Activated T-helper 1 cell treated with Interleukin-2 at 50 U/mL for 16 hours (primary cell): Measurements from ENCODE around the gene SLU7.

Experiments used
- DNase-seq: peaks from one replicate; pipeline ENCODE4 v3.0.0-alpha.2; 2020; ENCODE audit warnings: low read depth

SLU7 gene

GRCh38 chr5:160367261-160367660 lies 51.6 kb downstream of the SLU7 start:
- DNase-seq: no peak

DNA sequence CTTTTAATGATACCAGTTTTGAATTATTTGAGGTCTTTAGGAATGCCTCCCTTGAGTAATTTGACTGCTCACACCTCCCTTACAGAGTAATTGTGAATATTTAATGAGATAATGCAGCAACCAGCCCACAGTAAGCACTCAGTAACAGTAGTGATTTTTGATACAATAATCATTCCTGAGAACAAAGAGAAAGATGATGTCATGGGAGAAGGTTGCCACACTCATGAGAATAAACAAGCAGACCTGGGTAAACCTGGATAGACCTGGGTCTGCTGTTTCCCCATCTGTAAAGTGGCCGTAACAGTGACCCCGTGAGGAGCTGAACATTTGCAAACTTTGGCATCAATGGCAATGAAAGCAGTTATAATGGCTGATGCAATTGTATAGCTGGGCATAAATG lies 52.7 kb downstream of the SLU7 start:
- DNase-seq: no peak

GRCh38 chr5:160363660-160364395 lies 55.1 kb downstream of the SLU7 start:
- no peak for DNase-seq

DNA sequence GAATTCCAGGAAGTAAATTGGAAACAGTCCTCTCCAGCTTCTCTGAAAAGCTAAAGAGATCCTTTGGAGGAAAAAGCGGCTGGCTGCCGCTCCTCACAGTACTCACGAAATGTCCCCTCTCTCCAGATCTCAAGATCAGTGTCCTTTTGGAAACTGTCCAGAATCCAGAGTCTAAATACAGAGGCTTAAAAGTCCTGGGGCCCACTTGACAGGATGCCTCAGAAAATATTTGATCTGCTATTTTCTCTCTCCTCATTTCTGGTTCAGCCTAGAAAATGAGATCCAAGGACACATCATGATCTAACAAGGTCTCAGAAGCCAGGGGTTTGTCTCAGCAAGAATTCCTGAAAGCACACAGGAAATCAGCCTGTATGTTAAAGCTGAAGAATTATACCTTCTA lies 55.7 kb downstream of the SLU7 start:
- DNase-seq: no peak

DNA sequence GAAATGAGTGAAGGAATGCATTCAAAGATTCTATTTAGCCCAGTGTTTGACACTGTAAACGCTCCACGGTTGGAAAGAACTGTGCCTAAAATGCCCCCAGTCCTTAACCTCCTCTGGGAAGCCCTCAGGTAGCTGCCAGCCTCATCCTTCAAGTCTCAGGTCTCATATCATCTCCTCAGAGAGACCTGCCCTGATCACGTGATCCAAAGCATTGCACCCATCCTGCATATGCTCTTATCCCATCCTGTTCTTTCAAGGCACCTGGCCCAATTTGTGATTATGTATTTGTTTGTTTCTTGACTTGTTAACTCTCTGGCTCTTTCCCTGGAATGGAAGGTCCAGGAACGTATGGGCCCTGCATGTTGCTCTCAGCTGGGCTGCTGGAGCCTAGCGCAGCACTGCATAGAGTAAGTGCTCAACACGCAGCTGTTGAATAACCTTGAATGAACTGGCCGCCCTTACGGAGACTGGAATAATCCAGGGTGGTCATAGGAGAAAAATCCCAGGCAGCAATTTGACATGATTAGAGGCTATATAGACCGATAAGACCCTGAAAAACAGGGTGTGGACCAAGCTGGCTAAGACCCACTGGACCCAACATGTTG lies 57.2 kb downstream of the SLU7 start:
- no peak for DNase-seq

- DNase-seq: no peak
These were observed 58.6 kb downstream of the SLU7 start for GRCh38 chr5:160360310-160360709.

- no peak for DNase-seq
These were observed 59.1 kb downstream of the SLU7 start for GRCh38 chr5:160359816-160360215.

DNA sequence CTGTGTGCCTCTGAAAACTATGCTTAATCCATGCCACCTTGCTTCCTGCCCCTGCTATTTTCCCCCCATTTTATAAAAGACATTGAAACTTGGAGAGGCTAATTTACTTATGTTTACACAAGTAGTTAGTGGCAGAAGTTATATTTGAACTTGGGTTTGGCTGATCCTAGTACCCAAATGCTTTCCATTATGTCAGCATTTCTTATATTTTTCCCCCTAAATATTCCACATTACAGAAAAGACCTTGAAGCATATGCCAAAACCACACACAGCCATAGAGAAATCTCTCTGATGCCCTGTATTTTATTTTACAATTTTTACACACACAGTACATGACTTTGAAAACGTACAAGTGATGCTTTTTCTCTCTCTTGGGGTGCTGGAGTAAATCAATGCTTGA lies 59.6 kb downstream of the SLU7 start:
- no peak for DNase-seq

GRCh38 chr5:160357861-160358411 lies 60.9 kb downstream of the SLU7 start:
- no peak for DNase-seq

- no peak for DNase-seq
These were observed 61.5 kb downstream of the SLU7 start for GRCh38 chr5:160357394-160357793.

GRCh38 chr5:160356550-160357347 lies 62.1 kb downstream of the SLU7 start:
- DNase-seq: no peak

DNA sequence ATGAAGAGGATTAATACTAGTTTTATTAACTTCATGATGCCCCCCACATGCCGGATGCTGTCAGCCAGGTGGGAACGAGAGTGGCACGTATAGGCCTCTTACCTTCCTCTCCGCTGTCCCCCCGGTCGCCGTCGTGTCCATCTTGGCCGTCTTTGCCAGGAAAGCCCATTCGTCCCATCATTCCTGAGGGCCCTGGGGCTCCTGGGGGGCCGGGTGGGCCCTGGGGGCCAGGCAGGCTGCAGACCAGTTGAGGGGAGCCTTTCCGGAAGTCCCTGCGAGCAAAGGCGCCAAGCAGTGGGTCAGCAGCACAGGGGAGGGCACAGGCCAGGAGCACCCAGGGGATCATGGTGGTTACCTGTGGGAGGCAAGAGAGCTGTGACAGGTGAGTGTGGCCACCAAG lies 64.2 kb downstream of the SLU7 start:
- no peak for DNase-seq

GRCh38 chr5:160353379-160353778 lies 65.5 kb downstream of the SLU7 start:
- no peak for DNase-seq

GRCh38 chr5:160352308-160352707 lies 66.6 kb downstream of the SLU7 start:
- DNase-seq: no peak
